HG02970 (cell line): ENCODE measurements around the gene NCLN.
"Not testable (repeated sequence)": the region's sequence is repeated elsewhere in the genome, so short reads cannot be mapped to it uniquely, and the experiment has no call there.

Experiments
- ATAC-seq: cut with Tn5 transposase; IDR thresholded peaks from one replicate; pipeline ENCODE4 v1.9.1; 2021; ENCODE audit warnings: mild to moderate bottlenecking, moderate library complexity, moderate number of reproducible peaks; ENCODE audit not compliant: unreplicated experiment, low FRiP score

NCLN gene

DNA sequence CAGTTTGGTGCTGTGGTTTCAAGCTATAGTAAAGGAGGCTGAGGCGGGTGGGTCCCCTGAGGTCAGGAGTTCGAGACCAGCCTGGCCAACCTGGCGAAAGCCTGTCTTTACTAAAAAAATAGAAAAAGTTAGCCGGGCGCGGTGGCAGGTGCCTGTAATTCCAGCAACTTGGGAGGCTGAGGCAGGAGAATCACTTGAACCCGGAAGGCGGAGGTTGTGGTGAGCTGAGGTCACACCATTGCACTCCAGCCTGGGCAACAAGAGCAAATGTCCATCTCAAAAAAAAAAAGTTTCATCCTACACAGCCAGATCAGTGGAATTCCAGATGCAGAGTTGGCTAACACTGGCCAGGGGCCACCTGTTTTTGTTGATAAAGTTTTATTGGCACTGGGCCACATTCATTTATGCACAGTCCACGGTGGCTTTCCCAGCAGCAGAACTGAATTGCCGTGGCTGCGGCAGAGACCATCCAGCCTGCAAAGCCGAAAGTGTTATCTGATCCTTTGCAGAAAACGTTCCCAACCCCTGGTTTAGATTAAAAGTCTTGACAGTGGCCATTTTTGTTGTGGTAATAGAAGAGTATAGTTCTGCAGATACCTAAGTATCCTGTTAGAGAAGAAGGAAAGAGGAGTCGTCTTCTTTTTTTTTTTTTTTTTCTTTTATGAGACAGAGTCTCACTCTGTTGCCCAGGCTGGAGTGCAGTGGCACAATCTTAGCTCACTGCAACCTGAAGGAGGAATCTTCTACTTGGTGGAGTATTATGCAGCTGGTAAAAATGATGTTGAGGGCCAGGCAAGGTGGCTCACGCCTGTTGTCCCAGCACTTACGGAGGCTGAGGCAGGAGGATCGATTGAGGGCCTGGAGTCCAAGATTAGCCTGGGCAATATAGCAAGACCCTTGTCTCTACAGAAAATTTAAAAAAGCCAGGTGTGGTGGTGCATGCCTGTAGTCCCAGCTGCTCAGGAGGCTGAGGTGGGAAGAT, 8.7 kb downstream of the NCLN start:
- ATAC-seq = no peak

DNA sequence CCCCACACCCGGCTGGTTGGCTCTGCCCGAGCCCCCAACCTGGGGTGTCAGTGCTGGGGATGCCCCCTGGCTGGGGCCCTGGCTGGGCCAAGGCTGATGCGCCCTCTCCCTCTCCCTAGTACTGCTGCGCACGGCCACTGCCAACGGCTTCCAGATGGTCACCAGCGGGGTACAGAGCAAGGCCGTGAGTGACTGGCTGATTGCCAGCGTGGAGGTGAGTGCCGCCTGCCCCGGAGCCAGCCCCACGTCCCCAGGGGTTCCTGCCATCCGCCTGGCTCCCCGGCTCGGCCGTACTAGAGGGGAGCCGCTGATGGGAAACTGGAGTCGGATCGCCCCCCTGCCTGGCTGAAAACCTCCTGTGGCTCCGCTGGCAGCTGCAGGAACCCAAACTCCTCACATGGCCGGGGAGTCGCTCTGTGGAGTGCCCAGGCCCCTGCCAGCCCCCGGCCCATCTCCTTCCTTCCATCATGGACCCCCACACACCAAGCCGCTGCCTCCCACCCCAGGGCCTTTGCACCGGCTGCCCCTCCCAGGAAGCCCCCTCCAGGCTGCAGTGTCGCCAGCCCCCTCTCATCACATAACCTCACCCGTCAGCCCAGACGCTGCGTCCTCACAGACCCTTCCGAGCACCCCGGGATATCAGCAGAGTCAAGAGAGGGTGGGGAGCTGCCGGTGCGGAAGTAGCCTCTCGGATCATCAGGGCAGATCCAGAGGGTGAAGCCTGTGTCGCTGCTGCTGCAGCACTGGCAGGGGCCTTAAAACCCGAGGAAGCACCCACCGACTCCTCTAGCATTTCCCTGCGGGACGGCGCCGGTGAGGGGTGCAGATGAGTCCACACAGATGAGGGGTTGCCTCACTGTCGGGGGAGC, 10.6 kb downstream of the NCLN start:
- no peak for ATAC-seq

DNA sequence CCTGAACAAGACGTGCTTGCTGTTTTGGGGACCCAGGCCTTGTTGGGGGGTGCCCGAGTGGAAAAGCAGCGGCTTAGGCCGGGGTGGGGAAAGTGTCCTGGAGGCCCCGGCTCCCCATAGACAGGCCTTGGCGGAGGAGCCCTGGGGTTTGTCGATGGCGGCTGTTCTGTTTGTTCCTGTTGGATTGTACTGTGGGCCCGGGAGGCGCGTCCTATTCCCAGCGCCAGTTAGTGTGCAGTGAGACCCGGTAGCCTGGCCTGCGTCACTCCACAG, 11.1 kb downstream of the NCLN start:
- ATAC-seq = no peak

DNA sequence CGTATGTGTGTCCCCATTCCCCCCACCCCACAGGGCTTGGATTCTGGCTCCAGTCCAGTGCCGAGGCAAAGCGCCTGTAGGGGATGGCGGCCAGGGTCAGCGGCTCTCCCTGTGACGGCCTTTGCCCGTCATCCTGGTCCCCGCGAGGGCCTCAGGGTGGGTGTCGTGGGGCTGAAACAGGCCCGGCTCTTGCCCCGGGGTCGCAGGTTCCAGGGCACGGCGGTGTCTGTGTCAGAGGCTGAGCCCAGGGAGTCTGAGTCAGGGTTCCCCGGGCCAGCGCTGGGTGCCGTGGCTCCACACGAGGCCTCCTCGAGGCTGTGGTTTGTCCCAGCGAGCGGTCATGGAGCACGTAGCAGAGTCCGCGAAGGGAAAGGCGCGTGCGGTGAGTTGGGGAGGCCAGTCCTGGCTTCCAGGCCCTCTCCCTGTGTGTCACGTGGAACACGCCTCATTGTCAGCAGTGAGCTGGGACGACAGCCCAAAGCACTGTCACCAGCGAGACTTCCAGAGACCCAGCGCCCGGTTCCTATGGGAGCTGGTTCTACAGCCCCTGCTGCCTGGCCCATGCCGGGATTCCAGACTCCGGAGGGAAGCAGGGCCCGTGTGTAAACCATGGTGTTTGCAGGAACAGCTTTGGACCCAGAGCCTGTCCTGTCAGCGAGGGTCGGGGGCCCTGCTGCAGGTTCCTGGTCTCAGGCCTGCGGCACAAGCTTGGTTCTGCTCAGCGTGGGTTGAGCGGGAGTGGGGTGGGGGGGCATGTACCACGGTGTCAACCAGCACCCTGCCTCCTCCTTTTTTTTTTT, 13.4 kb downstream of the NCLN start:
- ATAC-seq = no peak

DNA sequence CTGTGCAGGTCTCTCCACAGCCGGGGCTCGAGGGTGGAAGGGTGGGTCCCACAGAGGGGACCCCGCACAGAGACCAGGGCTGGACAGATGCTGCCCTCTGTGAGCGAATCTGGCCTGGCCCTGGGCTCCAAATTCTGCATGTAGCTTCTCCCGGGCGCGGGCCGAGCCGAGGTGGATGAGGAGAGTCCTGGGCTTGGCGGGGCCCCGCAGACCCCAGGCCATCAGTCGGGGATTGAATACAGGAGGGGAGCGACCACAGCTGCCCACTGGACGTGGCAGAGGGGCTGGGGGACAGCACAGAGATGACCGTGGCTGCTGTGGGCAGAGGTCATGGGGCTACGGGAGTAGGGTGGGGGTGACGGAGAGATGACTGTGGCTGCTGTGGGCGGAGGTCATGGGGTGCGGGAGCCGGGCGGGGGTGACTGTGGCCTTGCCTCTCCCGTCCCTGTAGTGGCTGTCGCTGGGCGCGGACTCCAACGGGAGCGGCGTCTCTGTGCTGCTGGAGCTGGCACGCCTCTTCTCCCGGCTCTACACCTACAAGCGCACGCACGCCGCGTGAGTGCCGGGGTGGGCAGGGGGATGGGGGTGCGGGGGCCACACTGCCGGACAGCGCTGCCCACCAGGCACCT, 15.5 kb downstream of the NCLN start:
- no peak for ATAC-seq

DNA sequence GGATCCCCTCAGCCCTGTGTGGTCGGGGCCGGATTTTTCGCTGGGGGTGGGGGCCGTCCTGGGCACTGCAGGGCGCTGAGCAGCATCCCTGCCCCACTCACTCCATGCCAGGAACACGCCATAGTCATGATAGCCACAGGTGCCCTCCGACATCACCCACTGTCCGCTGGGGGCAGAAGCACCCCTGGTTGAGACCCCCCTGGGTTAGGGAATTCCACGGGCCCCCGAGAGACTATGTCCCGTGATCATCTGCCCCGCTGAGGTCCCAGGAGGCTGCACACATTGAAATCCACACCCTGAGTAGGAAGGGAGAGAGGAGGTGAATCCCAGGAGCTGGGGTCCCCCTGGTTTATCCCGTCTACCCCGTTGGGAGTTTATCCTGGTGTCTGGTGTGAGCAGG, 16.2 kb downstream of the NCLN start:
- no peak for ATAC-seq

DNA sequence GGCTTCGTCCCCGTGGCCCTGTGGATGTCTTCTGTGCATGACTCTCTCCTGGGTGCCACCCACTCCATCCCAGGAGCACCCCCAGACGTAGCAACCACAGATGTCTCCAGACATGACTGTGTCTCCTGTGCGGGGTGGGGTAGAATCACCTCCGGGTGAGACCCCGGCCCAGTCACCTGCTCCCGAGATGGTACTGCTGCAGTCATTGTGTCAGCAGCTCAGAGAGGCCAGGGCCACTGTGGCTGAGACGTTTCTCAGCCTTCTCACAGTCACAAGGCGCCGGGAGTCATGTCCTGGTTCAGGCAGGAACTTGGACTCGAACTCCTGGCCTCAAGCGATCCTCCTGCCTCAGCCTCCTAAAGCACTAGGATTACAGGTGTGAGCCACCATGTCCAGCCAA, 16.6 kb downstream of the NCLN start:
- ATAC-seq = no peak

DNA sequence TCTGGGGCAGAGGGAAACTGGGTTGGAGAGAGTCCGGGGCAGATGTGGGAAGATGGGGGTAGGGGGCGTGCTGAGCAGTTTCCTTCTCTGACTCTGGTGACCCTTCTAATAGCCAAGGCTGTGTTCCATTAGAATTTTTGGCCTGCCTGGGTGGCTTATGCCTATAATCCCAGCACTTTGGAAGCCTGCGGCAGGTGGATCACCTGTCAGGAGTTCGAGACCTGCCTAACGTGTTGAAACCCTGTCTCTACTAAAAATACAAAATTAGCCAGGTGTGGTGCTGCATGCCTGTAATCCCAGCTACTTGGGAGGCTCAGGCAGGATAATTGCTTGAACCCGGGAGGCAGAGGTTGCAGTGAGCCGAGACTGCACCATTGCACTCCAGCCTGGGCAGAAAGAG, 17.2 kb downstream of the NCLN start:
- ATAC-seq = not testable (repeated sequence)

DNA sequence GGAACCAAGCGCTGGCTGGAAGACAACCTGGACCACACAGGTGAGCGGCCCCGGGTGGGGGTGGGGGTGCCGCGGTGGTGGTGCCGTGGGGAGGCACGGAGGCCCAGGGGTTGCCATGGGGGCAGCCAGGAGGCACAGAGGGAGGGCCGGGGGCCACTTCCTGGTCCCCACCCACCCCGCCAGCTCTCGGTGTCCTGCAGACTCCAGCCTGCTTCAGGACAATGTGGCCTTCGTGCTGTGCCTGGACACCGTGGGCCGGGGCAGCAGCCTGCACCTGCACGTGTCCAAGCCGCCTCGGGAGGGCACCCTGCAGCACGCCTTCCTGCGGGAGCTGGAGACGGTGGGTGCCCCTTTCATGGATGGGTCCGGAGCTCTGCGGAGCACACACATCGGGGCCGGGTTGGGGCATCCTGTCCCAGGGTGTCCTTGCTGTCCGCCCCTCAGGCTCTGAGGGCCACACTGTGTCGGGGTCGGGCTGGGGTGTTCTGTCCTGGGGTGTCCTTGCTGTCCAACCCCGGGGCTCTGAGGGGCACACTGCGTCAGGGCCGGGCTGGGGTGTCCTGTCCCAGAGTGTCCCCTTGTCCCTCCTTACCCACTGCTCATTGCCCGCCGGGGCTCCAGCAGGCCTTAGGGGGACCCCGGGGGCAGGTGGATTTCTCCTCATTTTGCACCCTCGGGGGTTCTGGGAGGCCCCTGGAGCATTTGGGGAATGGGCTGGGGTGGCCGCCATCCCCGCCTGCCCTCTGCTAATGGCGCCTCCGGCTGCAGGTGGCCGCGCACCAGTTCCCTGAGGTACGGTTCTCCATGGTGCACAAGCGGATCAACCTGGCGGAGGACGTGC, 18.3 kb downstream of the NCLN start:
- ATAC-seq = no peak

DNA sequence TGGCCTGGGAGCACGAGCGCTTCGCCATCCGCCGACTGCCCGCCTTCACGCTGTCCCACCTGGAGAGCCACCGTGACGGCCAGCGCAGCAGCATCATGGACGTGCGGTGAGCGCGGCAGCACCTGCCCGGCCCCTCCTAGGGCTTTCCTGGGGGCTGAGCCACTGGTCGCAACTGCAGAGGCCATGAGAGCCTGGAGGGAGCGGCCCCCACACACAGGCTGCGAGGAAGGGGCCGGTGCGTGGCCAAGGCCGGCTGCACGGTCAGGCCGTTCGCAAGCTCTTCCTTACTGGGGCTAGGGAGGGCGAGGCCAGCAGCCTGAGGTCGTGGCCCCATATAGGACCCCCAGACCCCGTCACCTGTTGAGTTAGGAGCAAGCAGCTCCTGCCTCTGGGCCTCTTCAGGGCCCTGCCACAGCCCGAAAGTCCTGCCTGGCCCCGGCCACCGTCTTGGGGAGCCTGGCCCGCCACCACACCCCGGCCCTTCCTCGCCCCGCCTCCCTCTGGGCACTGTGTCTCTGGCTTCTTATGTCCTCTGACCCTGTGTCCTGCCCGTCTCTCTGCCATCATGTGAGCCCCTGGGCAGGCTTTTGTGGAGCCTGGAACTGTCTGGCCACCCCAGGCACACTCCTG, 19.0 kb downstream of the NCLN start:
- ATAC-seq = no peak

DNA sequence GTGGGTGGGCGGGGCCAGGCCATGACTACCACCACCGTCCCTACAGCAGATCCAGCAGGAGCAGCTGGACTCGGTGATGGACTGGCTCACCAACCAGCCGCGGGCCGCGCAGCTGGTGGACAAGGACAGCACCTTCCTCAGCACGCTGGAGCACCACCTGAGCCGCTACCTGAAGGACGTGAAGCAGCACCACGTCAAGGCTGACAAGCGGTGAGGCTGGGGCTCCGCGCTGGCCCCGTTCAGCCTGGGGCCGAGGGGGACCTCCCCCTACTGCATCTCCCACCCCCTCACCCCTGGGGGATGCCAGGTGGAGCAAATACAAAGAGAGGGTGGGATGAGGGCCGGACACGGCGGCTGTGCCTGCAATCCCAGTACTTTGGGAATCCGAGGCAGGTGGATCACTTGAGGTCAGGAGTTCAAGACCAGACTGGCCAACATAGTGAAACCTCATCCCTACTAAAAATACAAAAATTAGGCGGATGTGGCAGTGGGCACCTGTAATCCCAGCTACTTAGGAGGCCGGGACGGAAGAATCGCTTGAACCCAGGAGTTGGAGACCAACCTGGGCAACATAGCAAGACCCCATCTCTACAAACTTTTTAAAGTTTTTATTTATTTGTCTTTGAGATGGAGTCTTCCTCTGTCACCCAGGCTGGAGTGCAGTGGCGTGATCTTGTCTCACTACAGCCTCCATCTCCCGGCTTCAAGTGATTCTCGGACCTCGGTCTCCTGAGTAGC, 20.7 kb downstream of the NCLN start:
- no peak for ATAC-seq

DNA sequence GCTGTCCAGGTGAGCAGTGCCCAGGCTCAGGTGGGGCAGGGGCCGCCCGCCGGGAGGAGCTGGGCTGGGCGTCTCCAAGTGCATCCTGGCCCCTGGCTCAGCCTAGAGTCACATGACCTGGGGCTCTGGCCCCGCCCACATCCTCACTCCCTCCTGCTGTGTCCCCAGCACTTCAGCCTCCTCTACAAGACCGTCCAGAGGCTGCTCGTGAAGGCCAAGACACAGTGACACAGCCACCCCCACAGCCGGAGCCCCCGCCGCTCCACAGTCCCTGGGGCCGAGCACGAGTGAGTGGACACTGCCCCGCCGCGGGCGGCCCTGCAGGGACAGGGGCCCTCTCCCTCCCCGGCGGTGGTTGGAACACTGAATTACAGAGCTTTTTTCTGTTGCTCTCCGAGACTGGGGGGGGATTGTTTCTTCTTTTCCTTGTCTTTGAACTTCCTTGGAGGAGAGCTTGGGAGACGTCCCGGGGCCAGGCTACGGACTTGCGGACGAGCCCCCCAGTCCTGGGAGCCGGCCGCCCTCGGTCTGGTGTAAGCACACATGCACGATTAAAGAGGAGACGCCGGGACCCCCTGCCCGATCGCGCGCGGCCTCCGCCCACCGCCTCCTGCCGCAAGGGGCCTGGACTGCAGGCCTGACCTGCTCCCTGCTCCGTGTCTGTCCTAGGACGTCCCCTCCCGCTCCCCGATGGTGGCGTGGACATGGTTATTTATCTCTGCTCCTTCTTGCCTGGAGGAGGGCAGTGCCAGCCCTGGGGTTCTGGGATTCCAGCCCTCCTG, 21.9 kb downstream of the NCLN start:
- no peak for ATAC-seq

DNA sequence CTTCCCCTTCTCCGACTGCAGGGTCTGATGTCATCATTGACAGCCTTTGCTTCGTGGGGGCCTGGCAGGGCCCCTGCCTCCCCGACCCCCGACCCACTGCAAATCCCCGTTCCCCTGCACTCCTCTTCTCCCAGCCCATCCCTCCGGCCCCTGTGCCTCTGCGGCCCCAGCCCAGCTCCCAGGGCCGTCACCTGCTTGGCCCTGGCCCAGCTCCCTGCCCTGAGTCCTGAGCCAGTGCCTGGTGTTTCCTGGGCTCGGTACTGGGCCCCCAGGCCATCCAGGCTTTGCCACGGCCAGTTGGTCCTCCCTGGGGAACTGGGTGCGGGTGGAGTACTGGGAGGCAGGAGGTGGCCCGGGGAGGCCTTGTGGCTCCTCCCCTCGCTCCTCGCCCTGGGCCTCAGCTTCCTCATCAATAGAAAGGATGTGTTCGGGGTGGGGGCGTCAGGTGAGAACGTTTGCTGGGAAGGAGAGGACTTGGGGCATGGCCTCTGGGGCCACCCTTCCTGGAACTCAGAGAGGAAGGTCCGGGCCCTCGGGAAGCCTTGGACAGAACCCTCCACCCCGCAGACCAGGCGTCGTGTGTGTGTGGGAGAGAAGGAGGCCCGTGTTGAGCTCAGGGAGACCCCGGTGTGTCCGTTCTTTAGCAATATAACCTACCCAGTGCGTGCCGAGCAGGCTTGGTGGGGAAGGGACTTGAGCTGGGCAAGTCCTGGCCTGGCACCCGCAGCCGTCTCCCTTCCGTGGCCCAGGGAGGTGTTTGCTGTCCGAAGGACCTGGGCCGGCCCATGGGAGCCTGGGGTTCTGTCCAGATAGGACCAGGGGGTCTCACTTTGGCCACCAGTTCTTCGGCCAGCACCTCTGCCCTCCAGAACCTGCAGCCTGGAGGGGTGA, 22.8 kb downstream of the NCLN start:
- no peak for ATAC-seq

DNA sequence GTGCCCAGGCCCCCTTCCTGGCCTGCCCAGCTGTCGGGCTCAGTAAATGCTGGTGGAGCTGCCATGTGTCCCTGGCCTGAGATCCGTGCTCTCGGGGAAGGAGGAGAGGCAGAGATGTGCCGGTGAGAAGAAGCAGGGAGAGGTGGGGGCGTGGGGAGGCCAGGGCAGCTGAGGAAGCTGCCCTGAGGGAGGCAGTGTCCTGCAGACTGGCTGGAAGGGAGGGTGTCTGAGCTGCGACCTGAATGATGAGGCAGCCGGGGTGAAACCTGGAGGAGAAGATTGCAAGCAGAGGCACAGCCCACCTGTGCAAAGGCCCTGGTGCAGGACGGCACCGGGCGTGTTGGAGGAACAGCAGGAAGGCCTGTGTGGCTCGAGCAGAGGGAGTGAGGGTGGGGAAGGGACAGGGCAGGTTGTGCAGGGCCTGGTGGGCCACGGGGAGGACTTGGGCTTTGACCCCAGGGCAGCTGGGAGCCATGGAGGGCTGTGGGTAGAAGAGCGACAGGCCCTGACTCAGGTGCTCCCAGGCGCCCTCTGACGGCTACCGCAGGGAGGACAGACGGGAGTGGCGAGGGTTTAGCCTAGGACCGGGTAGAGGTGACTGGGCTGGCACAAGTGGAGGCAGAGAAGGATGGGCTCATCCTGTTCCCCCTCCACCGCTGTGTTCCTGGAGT, 24.8 kb downstream of the NCLN start:
- ATAC-seq = no peak

DNA sequence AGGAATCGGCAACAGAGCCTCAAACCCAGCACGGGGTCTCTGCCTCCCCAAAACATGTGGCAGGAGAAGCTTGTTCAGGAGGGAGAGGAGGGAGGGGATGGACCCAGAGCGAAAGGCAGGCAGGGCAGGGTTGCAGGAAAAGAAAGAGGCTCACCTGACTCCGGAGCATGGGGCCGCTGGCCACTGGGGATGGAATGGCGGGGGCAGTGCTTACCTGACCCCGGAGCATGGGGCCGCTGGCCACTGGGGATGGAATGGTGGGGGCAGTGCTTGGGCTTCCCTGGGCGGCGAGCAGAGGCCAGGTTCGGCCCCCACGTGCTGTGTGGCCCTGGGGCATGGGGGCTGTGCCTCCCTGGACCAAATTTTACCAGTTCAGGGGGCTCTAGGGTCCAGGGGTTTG, 25.5 kb downstream of the NCLN start:
- no peak for ATAC-seq

DNA sequence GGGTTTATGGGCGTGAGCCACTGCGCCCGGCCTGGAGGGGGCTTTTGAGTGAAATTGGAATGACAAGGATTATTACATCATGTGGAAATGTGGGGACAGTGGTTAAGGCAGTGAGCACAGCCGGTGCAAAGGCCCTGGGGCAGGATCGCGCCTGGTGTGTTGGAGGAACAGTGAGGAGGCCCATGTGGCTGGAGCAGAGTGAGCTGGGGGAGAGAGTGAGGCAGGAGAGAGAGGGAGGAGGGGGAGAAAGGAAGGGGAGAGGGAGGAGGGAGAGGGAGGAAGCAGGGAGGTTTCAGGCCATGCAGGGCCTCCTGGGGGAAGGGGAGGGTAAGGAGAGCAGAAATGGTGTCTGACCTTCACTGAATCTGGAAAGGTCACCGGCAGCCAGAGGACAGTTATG, 27.4 kb downstream of the NCLN start:
- no peak for ATAC-seq
